Fibroblast of skin of left biceps (primary cell): Measurements from ENCODE around the gene ZNF689.
"Not testable (repeated sequence)": the region's sequence is repeated elsewhere in the genome, so short reads cannot be mapped to it uniquely, and the experiment has no call there.

ENCODE experiments used
- DNase-seq, 2 experiments: peaks; one replicate each; pipeline ENCODE4 v3.0.0-alpha.2; 2013; ENCODE audit warnings: low read depth in 2 of 2

Gene ZNF689

GRCh38 chr16:30609926-30610839 is at the start of gene ZNF689:
Gene ZNF689 (minus strand): TSS chr16:30610389. CDS start chr16:30610041, 348 bp downstream.
- peak; percentile 92 to 93 for DNase-seq

GRCh38 chr16:30658731-30659506 is 48.7 kb upstream of the ZNF689 start:
- DNase-seq: peak; percentile 94 to 95

GRCh38 chr16:30657866-30658730 is 47.9 kb upstream of the ZNF689 start, which contains the start of gene FBRS:
Gene FBRS (plus strand): TSS chr16:30658431. CDS start chr16:30659519, 1,088 bp downstream.
- DNase-seq: peak; percentile 100

GRCh38 chr16:30656974-30657865 is 47.0 kb upstream of the ZNF689 start:
- no peak for DNase-seq

GRCh38 chr16:30656388-30656787 is 46.2 kb upstream of the ZNF689 start:
- DNase-seq: no peak

- no peak for DNase-seq
Measured at GRCh38 chr16:30655815-30656347, 45.7 kb upstream of the ZNF689 start.

- DNase-seq: no peak
Measured at GRCh38 chr16:30654856-30655255, 44.7 kb upstream of the ZNF689 start.

GRCh38 chr16:30652718-30653117 is 42.5 kb upstream of the ZNF689 start:
- DNase-seq: no peak

- no peak for DNase-seq
Measured at GRCh38 chr16:30652005-30652296, 41.8 kb upstream of the ZNF689 start.

GRCh38 chr16:30651124-30652004 is 41.2 kb upstream of the ZNF689 start:
- DNase-seq: no peak

- peak; percentile 99 for DNase-seq
Measured at GRCh38 chr16:30650369-30651123, 40.4 kb upstream of the ZNF689 start, which contains the start of gene PRR14. Gene PRR14 (plus strand): TSS chr16:30650960. CDS start chr16:30651646, 686 bp downstream.

GRCh38 chr16:30649725-30650368 is 39.7 kb upstream of the ZNF689 start:
- DNase-seq: no peak

- DNase-seq: no peak
Measured at GRCh38 chr16:30647274-30647571, 37.0 kb upstream of the ZNF689 start.

GRCh38 chr16:30645727-30646126 is 35.5 kb upstream of the ZNF689 start:
- DNase-seq: no peak

GRCh38 chr16:30644334-30644830 is 34.2 kb upstream of the ZNF689 start:
- no peak for DNase-seq

GRCh38 chr16:30641378-30641982 is 31.3 kb upstream of the ZNF689 start:
- DNase-seq: no peak

GRCh38 chr16:30637944-30638343 is 27.8 kb upstream of the ZNF689 start:
- DNase-seq: no peak

GRCh38 chr16:30637139-30637538 is 26.9 kb upstream of the ZNF689 start:
- not testable (repeated sequence) for DNase-seq
